ENCODE data around the gene ACSBG1. TPM values are rescaled to one million over a fixed set of nuclear protein-coding genes. Genes with fewer than 3 reads are reported as not detected.
A peak's percentile ranks its signal among the peaks of the same experiment; 100 is the strongest.

Gene ACSBG1
- total and polyA plus RNA-seq, 4 experiments from 2014 or later: not detected

DNA sequence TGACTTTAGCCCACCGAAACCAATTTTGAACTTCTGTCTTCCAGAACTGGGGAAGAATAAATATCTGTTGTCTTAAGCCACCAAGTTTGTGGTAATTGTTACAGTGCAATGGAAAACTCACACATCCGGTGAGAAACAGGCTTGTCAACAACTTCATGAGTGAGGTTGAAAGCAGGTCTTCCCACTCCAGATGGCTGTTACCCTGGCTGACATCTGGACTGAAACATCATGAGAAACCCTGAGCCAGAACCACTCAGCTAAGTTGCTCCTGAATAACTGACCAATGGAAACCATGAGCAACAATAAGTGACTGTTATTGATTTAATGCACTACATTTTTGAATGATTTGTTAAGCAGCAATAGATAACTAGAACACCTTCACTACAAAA is 10.3 kb downstream of the ACSBG1 start:
- no peaks in the 10 kb centered on the region for H3K36me3 Mint-ChIP-seq
- Histone ChIP-seq H3K4me3 (ENCODE audit: low read length in 2 of 2) (no peak overlapping the region), H3K27ac (ENCODE audit: low read depth, low read length) (no peak overlapping the region), H3K4me1 (ENCODE audit: insufficient read depth, low read length) (peaks cover 8% of the 10 kb centered on the region), H3K36me3 (ENCODE audit: insufficient read depth, low read length) (no peaks in the 10 kb centered on the region), H3K27me3 (ENCODE audit: insufficient read depth, low read length) (no peaks in the 10 kb centered on the region), H3K9me3 (ENCODE audit: control insufficient read depth in 1 of 2, low read length in 2 of 2) (no peaks in the 10 kb centered on the region)
- ChIA-PET CTCF (ENCODE audit: partially characterized antibody) (interaction anchor here (1.1 to 1.7 kb wide), 2 partner anchors 111 to 116 kb away, joined by 4 to 5 read pairs; no protein-coding TSS in a partner anchor), POLR2A (ENCODE audit: partially characterized antibody) (interaction anchor here (0.6 to 1.4 kb wide), 2 partner anchors 93 to 116 kb away, joined by 3 to 5 read pairs; partner anchors contain the start of gene CIB2)
- H3K9me3 Mint-ChIP-seq: no peaks in the 10 kb centered on the region
- DNase-seq: no peak
- H3K4me1 Mint-ChIP-seq: peaks cover 11 to 17% (median 14%) of the 10 kb centered on the region in 4 donors
- H3K27me3 Mint-ChIP-seq: no peaks in the 10 kb centered on the region
- peak overlapping the region in 3 of 7 donors; percentile 7 to 26 (median 11) for H3K27ac Mint-ChIP-seq
- intact Hi-C loops (cut with micrococcal nuclease): no loop called here
- H3K4me3 Mint-ChIP-seq: no peak overlapping the region

DNA sequence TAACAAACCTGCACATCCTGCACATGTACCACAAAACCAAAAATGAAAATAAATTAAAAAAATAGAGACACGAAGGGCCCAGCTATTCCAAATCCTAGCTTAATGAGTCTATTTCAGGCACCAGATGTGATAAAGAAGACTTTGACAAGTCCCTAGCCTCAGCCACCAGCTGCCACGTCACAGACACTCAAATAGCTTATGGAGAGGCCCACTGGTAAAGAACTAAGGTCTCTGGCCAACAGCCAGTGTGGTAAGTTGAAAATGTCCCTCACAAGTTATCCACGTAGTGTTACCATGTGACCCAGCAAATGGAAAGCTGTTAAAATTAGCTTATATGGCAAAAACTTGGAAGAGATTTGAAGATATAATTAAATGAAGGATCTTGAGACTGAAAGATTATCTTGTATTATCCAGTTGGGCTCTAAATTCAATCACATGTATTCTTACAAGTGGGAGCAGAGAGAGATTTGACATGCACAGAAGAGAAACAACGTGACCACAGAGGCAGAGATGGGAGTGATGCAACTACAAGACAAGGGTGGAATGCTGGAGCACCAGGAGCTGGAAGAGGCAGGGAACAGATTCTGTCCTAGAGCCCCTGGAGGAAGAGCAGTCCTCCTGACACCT is 10.9 kb downstream of the ACSBG1 start:
- no peaks in the 10 kb centered on the region for H3K27me3 Mint-ChIP-seq
- H3K27ac ChIP-seq (ENCODE audit: low read depth, low read length): no peak overlapping the region
- H3K27me3 ChIP-seq (ENCODE audit: insufficient read depth, low read length): no peaks in the 10 kb centered on the region
- no peak for DNase-seq
- intact Hi-C loops (cut with micrococcal nuclease): no loop called here
- peak overlapping the region in 2 of 7 donors; percentile 7 to 49 for H3K27ac Mint-ChIP-seq
- POLR2A ChIA-PET (ENCODE audit: partially characterized antibody): interaction anchor here (0.6 to 1.4 kb wide), 2 partner anchors 93 to 115 kb away, joined by 3 to 5 read pairs; partner anchors contain the start of gene CIB2
- no peak overlapping the region for H3K4me3 ChIP-seq (ENCODE audit: low read length in 2 of 2)
- H3K4me1 ChIP-seq (ENCODE audit: insufficient read depth, low read length): peaks cover 8% of the 10 kb centered on the region
- H3K4me3 Mint-ChIP-seq: peak overlapping the region in 1 of 8 donors; percentile 1
- no peaks in the 10 kb centered on the region for H3K36me3 Mint-ChIP-seq
- CTCF ChIA-PET (ENCODE audit: partially characterized antibody): interaction anchor here (0.7 to 1.1 kb wide), 3 partner anchors 17 to 115 kb away, joined by 3 to 5 read pairs (median 4); no protein-coding TSS in a partner anchor
- H3K9me3 Mint-ChIP-seq: peaks cover 0 to under 1% (median 0%) of the 10 kb centered on the region in 8 donors
- H3K36me3 ChIP-seq (ENCODE audit: insufficient read depth, low read length): no peaks in the 10 kb centered on the region
- no peaks in the 10 kb centered on the region for H3K9me3 ChIP-seq (ENCODE audit: control insufficient read depth in 1 of 2, low read length in 2 of 2)
- peaks cover 11 to 17% (median 14%) of the 10 kb centered on the region in 4 donors for H3K4me1 Mint-ChIP-seq

DNA sequence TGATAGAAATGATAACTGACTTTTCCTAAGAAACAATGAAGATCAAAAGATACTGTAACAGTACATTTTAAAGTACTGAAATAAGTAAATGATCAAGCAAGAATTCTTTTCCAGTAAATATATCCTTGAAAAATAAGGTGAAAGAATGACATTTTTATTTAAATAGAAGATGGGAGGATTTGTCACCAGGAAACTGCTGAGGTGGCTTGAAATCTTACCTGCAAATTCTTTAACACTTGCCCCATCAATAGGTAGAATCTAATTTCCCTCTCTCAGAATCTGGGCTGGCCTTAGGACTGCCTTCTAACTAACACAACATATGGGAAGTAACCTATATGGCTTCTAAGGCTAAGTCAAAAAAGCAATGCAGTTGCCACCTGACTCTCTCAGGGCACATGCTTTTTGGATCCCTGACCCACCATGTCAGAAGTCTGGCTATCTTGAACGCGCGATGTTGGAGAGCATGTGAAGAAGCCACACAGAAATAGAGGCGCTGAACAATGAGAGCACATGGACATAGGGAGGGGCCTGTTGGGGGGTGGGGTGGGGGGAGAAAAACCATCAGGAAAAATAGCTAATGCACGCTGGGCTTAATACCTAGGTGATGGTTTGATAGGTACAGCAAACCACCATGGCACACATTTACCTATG is 11.5 kb downstream of the ACSBG1 start:
- Mint-ChIP-seq H3K36me3 (no peaks in the 10 kb centered on the region), H3K27ac (peak overlapping the region in 1 of 7 donors; percentile 49), H3K27me3 (no peaks in the 10 kb centered on the region), H3K4me3 (no peak overlapping the region), H3K4me1 (peaks cover 11 to 17% (median 14%) of the 10 kb centered on the region in 4 donors), H3K9me3 (peaks cover 0 to 3% (median 0%) of the 10 kb centered on the region in 8 donors)
- no peaks in the 10 kb centered on the region for H3K9me3 ChIP-seq (ENCODE audit: control insufficient read depth in 1 of 2, low read length in 2 of 2)
- H3K27ac ChIP-seq (ENCODE audit: low read depth, low read length): no peak overlapping the region
- no peak for DNase-seq
- H3K36me3 ChIP-seq (ENCODE audit: insufficient read depth, low read length): no peaks in the 10 kb centered on the region
- POLR2A ChIA-PET (ENCODE audit: partially characterized antibody): interaction anchor here (1.4 kb wide), 1 partner anchor 115 kb away, joined by 3 read pairs; no protein-coding TSS in a partner anchor
- intact Hi-C loops (cut with micrococcal nuclease): no loop called here
- H3K27me3 ChIP-seq (ENCODE audit: insufficient read depth, low read length): no peaks in the 10 kb centered on the region
- H3K4me1 ChIP-seq (ENCODE audit: insufficient read depth, low read length): peaks cover 8% of the 10 kb centered on the region
- H3K4me3 ChIP-seq (ENCODE audit: low read length in 2 of 2): no peak overlapping the region
- CTCF ChIA-PET (ENCODE audit: partially characterized antibody): interaction anchor here (0.7 to 1.1 kb wide), 3 partner anchors 17 to 115 kb away, joined by 3 to 5 read pairs (median 4); no protein-coding TSS in a partner anchor

DNA sequence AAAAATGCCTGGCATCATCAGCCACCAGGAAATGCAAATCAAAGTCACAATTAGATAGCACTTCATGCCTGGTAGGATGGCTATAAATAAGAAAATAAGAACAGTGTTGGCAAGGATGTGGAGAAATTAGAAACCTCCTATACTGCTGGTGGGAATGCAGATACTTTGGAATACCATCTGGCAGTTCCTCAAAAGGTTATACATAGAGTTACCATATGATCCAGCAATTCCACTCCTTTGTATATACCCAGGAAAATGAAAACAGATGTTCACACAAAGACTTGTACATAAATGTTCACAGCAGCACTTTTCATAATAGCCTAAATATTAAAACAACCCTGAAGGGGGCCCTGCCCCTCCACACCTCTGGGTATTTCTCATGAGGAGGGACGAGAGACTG is 13.7 kb downstream of the ACSBG1 start:
- peaks cover 0 to 1% of the 10 kb centered on the region in 2 donors for H3K27me3 Mint-ChIP-seq

DNA sequence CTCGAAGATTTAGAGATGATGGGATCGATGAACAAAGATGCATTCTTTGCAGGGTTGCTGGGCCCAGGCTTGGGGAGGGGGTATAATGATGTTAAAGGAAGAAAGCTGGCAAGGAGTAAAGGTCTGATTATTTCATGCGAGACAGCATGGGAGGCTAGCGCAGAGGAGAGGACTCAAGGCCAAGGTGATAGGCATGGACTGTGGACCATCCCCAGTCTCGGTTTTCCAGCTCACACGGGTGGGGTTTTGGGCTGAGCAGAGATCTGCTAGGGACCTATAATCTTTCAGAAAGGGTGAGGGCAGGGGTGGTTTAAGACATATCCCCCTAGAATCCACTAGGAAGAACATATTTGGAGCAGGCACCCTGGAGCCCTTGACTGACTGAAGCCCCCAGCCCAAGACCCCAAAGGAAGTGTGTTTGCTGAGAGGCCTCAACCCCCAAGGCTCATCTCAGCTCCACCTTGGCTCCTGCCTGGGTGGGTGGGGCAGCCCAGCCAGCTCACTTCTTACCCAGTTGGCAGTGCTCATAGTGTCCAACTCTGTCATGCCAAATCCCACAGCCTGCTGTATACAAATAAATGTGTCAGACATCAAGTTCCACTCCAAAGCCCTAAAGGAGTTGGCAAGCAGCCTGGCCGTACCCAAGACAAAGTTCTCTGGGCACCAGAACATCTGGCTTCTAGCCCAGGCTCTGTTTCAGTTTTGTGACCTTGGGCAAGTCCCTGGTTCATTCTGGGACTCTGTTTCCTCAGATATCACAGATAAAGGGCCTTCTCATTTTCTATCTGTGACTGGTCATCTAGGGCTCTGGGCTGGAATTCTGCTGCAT is 17.9 kb downstream of the ACSBG1 start:
- no peak overlapping the region for H3K4me3 ChIP-seq (ENCODE audit: low read length in 2 of 2)
- no peaks in the 10 kb centered on the region for H3K36me3 ChIP-seq (ENCODE audit: insufficient read depth, low read length)
- Mint-ChIP-seq H3K36me3 (no peaks in the 10 kb centered on the region), H3K27me3 (peaks cover 3 to 12% of the 10 kb centered on the region in 2 donors), H3K27ac (no peak overlapping the region), H3K4me3 (no peak overlapping the region), H3K4me1 (no peaks in the 10 kb centered on the region), H3K9me3 (peaks cover 0 to 3% (median 0%) of the 10 kb centered on the region in 8 donors)
- intact Hi-C loops (cut with micrococcal nuclease): no loop called here
- DNase-seq: no peak
- CTCF ChIA-PET (ENCODE audit: partially characterized antibody): no interaction called here
- H3K27me3 ChIP-seq (ENCODE audit: insufficient read depth, low read length): no peaks in the 10 kb centered on the region
- no peaks in the 10 kb centered on the region for H3K4me1 ChIP-seq (ENCODE audit: insufficient read depth, low read length)
- H3K27ac ChIP-seq (ENCODE audit: low read depth, low read length): no peak overlapping the region
- no peaks in the 10 kb centered on the region for H3K9me3 ChIP-seq (ENCODE audit: control insufficient read depth in 1 of 2, low read length in 2 of 2)
- POLR2A ChIA-PET (ENCODE audit: partially characterized antibody): interaction anchor here (0.6 kb wide), 2 partner anchors 26 to 116 kb away, joined by 3 to 4 read pairs; no protein-coding TSS in a partner anchor

More for the DNA sequence above, 13.7 kb downstream of the ACSBG1 start:
- no peak for DNase-seq
- peaks cover 8% of the 10 kb centered on the region for H3K4me1 ChIP-seq (ENCODE audit: insufficient read depth, low read length)
- ChIA-PET CTCF (ENCODE audit: partially characterized antibody) (no interaction called here), POLR2A (ENCODE audit: partially characterized antibody) (no interaction called here)
- no peaks in the 10 kb centered on the region for H3K9me3 ChIP-seq (ENCODE audit: control insufficient read depth in 1 of 2, low read length in 2 of 2)
- no peak overlapping the region for H3K27ac ChIP-seq (ENCODE audit: low read depth, low read length)
- H3K9me3 Mint-ChIP-seq: peaks cover 0 to 3% (median 0%) of the 10 kb centered on the region in 8 donors
- intact Hi-C loops (cut with micrococcal nuclease): no loop called here
- no peak overlapping the region for H3K4me3 Mint-ChIP-seq
- no peaks in the 10 kb centered on the region for H3K36me3 Mint-ChIP-seq
- no peaks in the 10 kb centered on the region for H3K27me3 ChIP-seq (ENCODE audit: insufficient read depth, low read length)
- no peak overlapping the region for H3K27ac Mint-ChIP-seq
- no peak overlapping the region for H3K4me3 ChIP-seq (ENCODE audit: low read length in 2 of 2)
- no peaks in the 10 kb centered on the region for H3K36me3 ChIP-seq (ENCODE audit: insufficient read depth, low read length)
- H3K4me1 Mint-ChIP-seq: peaks cover 8 to 15% (median 12%) of the 10 kb centered on the region in 4 donors

DNA sequence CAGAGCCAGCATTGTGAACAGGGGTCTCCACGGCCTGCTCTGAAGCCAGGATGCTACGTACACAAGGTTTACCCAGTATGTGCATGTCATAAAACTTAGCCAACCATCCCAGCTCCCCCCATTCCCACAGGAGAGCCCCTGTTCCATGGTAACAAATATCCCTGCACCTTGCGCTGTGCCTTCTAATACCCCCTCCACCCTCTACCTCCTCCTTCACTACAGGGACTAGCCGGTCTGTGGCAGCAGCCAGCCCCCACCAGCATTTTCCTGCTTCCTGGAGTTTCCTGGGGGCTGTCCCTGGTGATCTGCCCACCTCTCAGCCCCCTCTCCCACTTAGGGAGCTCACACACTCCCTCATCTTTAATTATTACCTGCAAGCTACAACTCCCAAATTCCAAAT is 20.4 kb downstream of the ACSBG1 start:
- Mint-ChIP-seq H3K36me3 (no peaks in the 10 kb centered on the region), H3K27me3 (peaks cover 3 to 12% of the 10 kb centered on the region in 2 donors), H3K4me1 (no peaks in the 10 kb centered on the region), H3K27ac (peak overlapping the region in 1 of 7 donors; percentile 43), H3K9me3 (peaks cover 0 to 3% (median 0%) of the 10 kb centered on the region in 8 donors), H3K4me3 (no peak overlapping the region)
- Histone ChIP-seq H3K9me3 (ENCODE audit: control insufficient read depth in 1 of 2, low read length in 2 of 2) (no peaks in the 10 kb centered on the region), H3K27ac (ENCODE audit: low read depth, low read length) (no peak overlapping the region), H3K4me1 (ENCODE audit: insufficient read depth, low read length) (no peaks in the 10 kb centered on the region), H3K27me3 (ENCODE audit: insufficient read depth, low read length) (no peaks in the 10 kb centered on the region), H3K36me3 (ENCODE audit: insufficient read depth, low read length) (no peaks in the 10 kb centered on the region), H3K4me3 (ENCODE audit: low read length in 2 of 2) (no peak overlapping the region)
- intact Hi-C loops (cut with micrococcal nuclease): no loop called here
- ChIA-PET CTCF (ENCODE audit: partially characterized antibody) (interaction anchor here (1.7 kb wide), 2 partner anchors 14 to 19 kb away, joined by 3 to 6 read pairs; no protein-coding TSS in a partner anchor), POLR2A (ENCODE audit: partially characterized antibody) (no interaction called here)
- DNase-seq: no peak

DNA sequence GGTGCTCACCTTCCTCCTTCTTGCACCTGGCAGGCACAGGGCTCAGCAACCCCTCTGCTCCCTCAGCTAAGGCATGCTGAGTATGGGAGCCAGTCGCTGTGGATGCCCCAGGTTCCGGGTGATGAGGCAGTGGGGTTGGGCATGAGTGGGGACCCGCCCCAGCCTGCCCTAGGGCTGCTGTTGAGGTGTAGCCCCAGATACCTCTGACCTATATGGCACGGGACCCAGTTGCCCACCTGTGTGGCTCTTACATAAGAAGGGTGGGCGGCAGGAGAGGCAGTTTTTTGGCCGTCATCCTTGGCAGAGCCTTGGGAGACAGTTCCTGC is 21.0 kb downstream of the ACSBG1 start:
- H3K9me3 Mint-ChIP-seq: peaks cover 0 to 1% (median 0%) of the 10 kb centered on the region in 8 donors
- H3K27me3 Mint-ChIP-seq: peaks cover 3 to 12% of the 10 kb centered on the region in 2 donors
- no peak for DNase-seq
- H3K4me3 Mint-ChIP-seq: no peak overlapping the region
- H3K4me1 ChIP-seq (ENCODE audit: insufficient read depth, low read length): no peaks in the 10 kb centered on the region
- no peaks in the 10 kb centered on the region for H3K4me1 Mint-ChIP-seq
- no peak overlapping the region for H3K27ac ChIP-seq (ENCODE audit: low read depth, low read length)
- H3K4me3 ChIP-seq (ENCODE audit: low read length in 2 of 2): no peak overlapping the region
- ChIA-PET POLR2A (ENCODE audit: partially characterized antibody) (no interaction called here), CTCF (ENCODE audit: partially characterized antibody) (no interaction called here)
- intact Hi-C loops (cut with micrococcal nuclease): no loop called here
- H3K36me3 Mint-ChIP-seq: no peaks in the 10 kb centered on the region
- no peaks in the 10 kb centered on the region for H3K36me3 ChIP-seq (ENCODE audit: insufficient read depth, low read length)
- no peak overlapping the region for H3K27ac Mint-ChIP-seq
- H3K9me3 ChIP-seq (ENCODE audit: control insufficient read depth in 1 of 2, low read length in 2 of 2): no peaks in the 10 kb centered on the region
- no peaks in the 10 kb centered on the region for H3K27me3 ChIP-seq (ENCODE audit: insufficient read depth, low read length)
